Choroid plexus epithelial cell (primary cell): Measurements from ENCODE around the gene NDUFB11.

Source experiments
- DNase-seq: peaks from one replicate; pipeline ENCODE4 v3.0.0-alpha.2; 2010; ENCODE audit warnings: low read depth
- H3K4me3 ChIP-seq: 2 replicates; pipeline ENCODE4 v1.5.1; 2011; ENCODE audit warnings: low read depth, mild to moderate bottlenecking, control low read depth, low read length, moderate library complexity
- CTCF ChIP-seq: conservative IDR thresholded peaks from 2 replicates; pipeline ENCODE4 v1.5.1; 2011; ENCODE audit warnings: low read depth, mild to moderate bottlenecking, control low read depth, inconsistent platforms, low read length, moderate library complexity

The NDUFB11 gene

GRCh38 chrX:47160781-47161180 lies 16.3 kb upstream of the NDUFB11 start:
- H3K4me3 ChIP-seq = no peak overlapping the region
- no peak for TF ChIP-seq CTCF
- DNase-seq = no peak

GRCh38 chrX:47158781-47159180 lies 14.3 kb upstream of the NDUFB11 start:
- no peak for TF ChIP-seq CTCF
- H3K4me3 ChIP-seq = no peak overlapping the region
- no peak for DNase-seq

- no peak for TF ChIP-seq CTCF
- no peak for DNase-seq
- H3K4me3 ChIP-seq = no peak overlapping the region
Measured at GRCh38 chrX:47158131-47158530, 13.6 kb upstream of the NDUFB11 start.

GRCh38 chrX:47156611-47157520 lies 12.4 kb upstream of the NDUFB11 start:
- no peak overlapping the region for H3K4me3 ChIP-seq
- no peak for DNase-seq
- TF ChIP-seq CTCF = no peak

- DNase-seq = no peak
- no peak overlapping the region for H3K4me3 ChIP-seq
- TF ChIP-seq CTCF = no peak
Measured at GRCh38 chrX:47151435-47151834, 6.9 kb upstream of the NDUFB11 start.

- no peak overlapping the region for H3K4me3 ChIP-seq
- no peak for TF ChIP-seq CTCF
- no peak for DNase-seq
Measured at GRCh38 chrX:47148946-47149345, 4.4 kb upstream of the NDUFB11 start.
